B cell (primary cell): ENCODE measurements around the gene CEP63.

Experiments used
- CTCF ChIP-seq: fragments of 200-600 bp; IDR thresholded peaks from one replicate; pipeline ENCODE4 v1.8.0; 2022; ENCODE audit warnings: antibody characterized with exemption, mild to moderate bottlenecking
- EZH2 ChIP-seq: IDR thresholded peaks from 2 replicates; pipeline ENCODE4 v1.6.1; 2012; ENCODE audit warnings: borderline replicate concordance, low read depth, mild to moderate bottlenecking, moderate library complexity, low read length; ENCODE audit not compliant: insufficient read depth, poor library complexity, severe bottlenecking

DNA sequence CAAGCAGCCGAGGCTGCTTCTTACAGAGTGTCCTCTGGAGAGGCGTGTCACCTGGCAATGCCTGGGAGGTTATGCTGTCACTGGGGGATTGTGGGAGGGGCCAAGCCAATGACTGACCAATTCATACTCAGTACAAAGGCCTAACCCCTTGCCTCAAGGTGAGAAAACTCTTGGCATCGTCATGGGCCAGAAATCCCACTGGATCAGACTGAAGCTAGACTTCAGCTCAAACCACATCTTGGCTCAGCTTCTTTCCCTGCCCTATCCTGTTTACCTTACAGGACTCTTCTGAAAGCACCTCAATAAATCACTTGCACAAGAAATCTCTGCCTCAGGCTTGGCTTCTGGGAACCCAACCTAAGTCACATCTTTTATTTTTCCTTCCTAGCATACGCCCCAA is 9.6 kb upstream of the CEP63 start:
- TF ChIP-seq CTCF = no peak
- no peak for TF ChIP-seq EZH2
